Dedifferentiated amniotic fluid mesenchymal stem cell (primary cell): ENCODE measurements around the gene SCN9A.
"Not testable (repeated sequence)": the region's sequence is repeated elsewhere in the genome, so short reads cannot be mapped to it uniquely, and the experiment has no call there.

ENCODE experiments used
- DNase-seq: peaks from one replicate; pipeline ENCODE4 v3.0.0-alpha.2; 2016; ENCODE audit errors: extremely low spot score

SCN9A gene

GRCh38 chr2:166242309-166242708, 133.4 kb downstream of the SCN9A start:
- no peak for DNase-seq

- no peak for DNase-seq
These were observed 135.1 kb downstream of the SCN9A start for GRCh38 chr2:166240387-166241313.

GRCh38 chr2:166239548-166239947, 136.2 kb downstream of the SCN9A start:
- peak; percentile 89 for DNase-seq

GRCh38 chr2:166238176-166238575, 137.6 kb downstream of the SCN9A start:
- peak; percentile 42 for DNase-seq

GRCh38 chr2:166234112-166234846, 141.5 kb downstream of the SCN9A start:
- DNase-seq: peak; percentile 82

GRCh38 chr2:166233244-166233643, 142.5 kb downstream of the SCN9A start:
- no peak for DNase-seq

- no peak for DNase-seq
These were observed 145.0 kb downstream of the SCN9A start for GRCh38 chr2:166230724-166231070.

GRCh38 chr2:166230024-166230723, 145.6 kb downstream of the SCN9A start:
- DNase-seq: no peak

- DNase-seq: no peak
These were observed 146.1 kb downstream of the SCN9A start for GRCh38 chr2:166229678-166230023.

- DNase-seq: no peak
These were observed 151.5 kb downstream of the SCN9A start for GRCh38 chr2:166224197-166224596.

- no peak for DNase-seq
These were observed 152.4 kb downstream of the SCN9A start for GRCh38 chr2:166223298-166223697.

- DNase-seq: no peak
These were observed 164.7 kb downstream of the SCN9A start for GRCh38 chr2:166211079-166211478.

- DNase-seq: not testable (repeated sequence)
These were observed 165.8 kb downstream of the SCN9A start for GRCh38 chr2:166209944-166210343.

- DNase-seq: not testable (repeated sequence)
These were observed 166.4 kb downstream of the SCN9A start for GRCh38 chr2:166209367-166209766.

GRCh38 chr2:166206153-166206552, 169.6 kb downstream of the SCN9A start:
- not testable (repeated sequence) for DNase-seq

- DNase-seq: no peak
These were observed 173.0 kb downstream of the SCN9A start for GRCh38 chr2:166202778-166203177.

GRCh38 chr2:166197446-166197845, 178.3 kb downstream of the SCN9A start:
- no peak for DNase-seq

GRCh38 chr2:166193407-166193806, 182.3 kb downstream of the SCN9A start:
- DNase-seq: no peak

GRCh38 chr2:166188084-166188483, 187.7 kb downstream of the SCN9A start:
- DNase-seq: no peak

GRCh38 chr2:166184789-166185188, 191.0 kb downstream of the SCN9A start:
- DNase-seq: no peak

GRCh38 chr2:166181813-166182154, 194.0 kb downstream of the SCN9A start:
- no peak for DNase-seq
